GM12875 (cell line): ENCODE data around the gene DNMT3A.

Source experiments
- H3K4me3 ChIP-seq: one replicate; pipeline ENCODE4 v1.5.1; 2011; ENCODE audit warnings: low read depth, low read length, control low read depth
- CTCF ChIP-seq: IDR thresholded peaks from 2 replicates; pipeline ENCODE4 v1.5.1; 2011; ENCODE audit warnings: low read depth, mild to moderate bottlenecking, control low read depth, inconsistent platforms, low read length, moderate library complexity, borderline replicate concordance; ENCODE audit not compliant: insufficient read depth

DNMT3A gene

GRCh38 chr2:25294573-25295462 is 46.9 kb downstream of the DNMT3A start:
- H3K4me3 ChIP-seq = peak overlapping the region; percentile 31
- no peak for TF ChIP-seq CTCF

GRCh38 chr2:25293958-25294562 is 47.7 kb downstream of the DNMT3A start:
- no peak overlapping the region for H3K4me3 ChIP-seq
- TF ChIP-seq CTCF = no peak

- TF ChIP-seq CTCF = no peak
- no peak overlapping the region for H3K4me3 ChIP-seq
Observed at GRCh38 chr2:25293145-25293544, 48.6 kb downstream of the DNMT3A start.

- no peak for TF ChIP-seq CTCF
Observed at GRCh38 chr2:25292408-25292807, 49.3 kb downstream of the DNMT3A start.

GRCh38 chr2:25290811-25291495 is 50.8 kb downstream of the DNMT3A start:
- TF ChIP-seq CTCF = no peak
- no peak overlapping the region for H3K4me3 ChIP-seq

More at GRCh38 chr2:25292408-25292807, 49.3 kb downstream of the DNMT3A start:
- no peak overlapping the region for H3K4me3 ChIP-seq

- no peak for TF ChIP-seq CTCF
- H3K4me3 ChIP-seq = no peak overlapping the region
Observed at GRCh38 chr2:25286723-25287483, 54.8 kb downstream of the DNMT3A start.
